DMS79 treated with DMSO at 0.1 percent for 48 hours (cell line): ENCODE results near the gene PPP2R5D.

ENCODE experiments used
- DNase-seq: peaks from one replicate; lab custom pipeline; 2025; lab: John Stamatoyannopoulos, UW

The PPP2R5D gene

DNA sequence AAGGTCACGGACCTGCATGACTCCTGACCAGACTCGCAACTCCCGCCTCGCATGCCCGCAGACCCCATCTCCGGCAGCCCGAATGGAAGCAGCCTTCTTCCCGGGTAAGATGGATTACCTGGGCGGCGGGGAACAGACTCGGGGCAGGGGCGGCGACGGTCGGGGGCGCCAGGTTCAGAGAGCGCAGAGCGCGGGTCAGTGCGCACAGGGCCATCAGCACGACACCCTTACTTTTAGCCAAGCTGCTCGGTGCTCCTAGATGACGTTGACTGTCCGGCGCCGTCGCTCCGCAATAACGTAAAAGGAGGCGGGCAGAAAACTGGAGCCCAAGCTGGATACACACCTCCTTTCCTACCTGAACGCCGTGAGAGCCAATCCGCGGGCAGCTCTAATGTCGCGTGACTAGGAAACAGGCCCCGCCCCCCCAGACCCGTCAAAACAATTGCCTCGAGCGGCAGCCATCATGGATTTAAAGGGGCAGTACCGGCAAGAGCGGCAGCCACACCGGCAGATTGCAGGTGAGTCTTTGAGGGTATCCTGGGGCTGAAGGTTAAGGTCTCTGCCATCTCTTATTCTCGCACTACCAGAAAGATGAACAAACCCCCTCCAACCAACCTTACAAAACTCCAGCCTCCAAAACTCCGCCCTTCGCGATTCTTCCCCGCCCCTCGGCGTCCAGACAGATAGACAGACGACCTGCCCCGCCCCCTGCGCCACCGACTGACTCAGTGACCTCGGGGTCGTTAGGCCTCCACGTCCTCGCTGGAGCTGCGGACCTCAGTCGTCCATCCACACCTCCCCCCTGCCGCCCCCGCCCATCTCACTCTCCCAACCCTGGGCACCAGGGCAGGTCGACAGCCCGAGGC, 75.0 kb downstream of the PPP2R5D start, which contains the start of the genes KLC4 and MRPL2:
Gene KLC4 (plus strand): TSS at position 464 of the 866 bp plus-strand sequence. CDS start 1,705 bp downstream, outside the sequence.
Gene MRPL2 (minus strand): TSS at position 267 of the 866 bp plus-strand sequence. CDS start 53 bp downstream, at position 214.
- peak; percentile 97 for DNase-seq

- peak; percentile 41 for DNase-seq
Observed at GRCh38 chr6:43060034-43060754, 75.8 kb downstream of the PPP2R5D start.

GRCh38 chr6:43060755-43061633, 76.6 kb downstream of the PPP2R5D start:
- DNase-seq: no peak

DNA sequence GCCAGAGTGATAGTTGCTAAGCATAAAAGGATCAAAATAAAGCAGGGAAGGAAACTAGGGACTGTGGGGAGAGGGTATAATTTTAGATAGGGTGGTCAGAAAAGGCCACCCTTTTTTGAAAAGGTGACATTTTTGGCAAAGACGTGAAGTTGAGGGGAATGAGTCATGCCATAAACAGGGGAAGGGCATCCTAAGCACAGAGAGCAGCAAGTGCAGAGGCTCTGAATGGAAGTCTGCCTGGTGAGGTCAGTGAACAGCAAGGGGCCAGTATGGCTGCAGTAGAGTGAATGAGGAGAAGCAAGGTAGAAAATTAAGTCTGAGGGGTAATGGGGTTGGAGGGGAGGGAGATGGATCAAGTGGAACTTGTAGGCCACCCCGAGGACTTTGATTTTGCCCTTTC, 77.5 kb downstream of the PPP2R5D start:
- DNase-seq: no peak
